Stimulated activated CD8-positive, alpha-beta memory T cell treated with anti-CD3 and anti-CD28 coated beads, Interleukin-4, amount 100 ng/mL, for 1 hour (primary cell): ENCODE results near the gene ABHD12.

Experiments used
- DNase-seq, 2 donors: peaks; one replicate each; pipeline ENCODE4 v3.0.0-alpha.2; 2020; ENCODE audit warnings: low read depth in 2 of 2, low spot score in 1 of 2

The ABHD12 gene

GRCh38 chr20:25291432-25292133, 99.1 kb downstream of the ABHD12 start:
- DNase-seq = no peak

GRCh38 chr20:25290646-25291431, 99.8 kb downstream of the ABHD12 start:
- no peak for DNase-seq

GRCh38 chr20:25289886-25290597, 100.6 kb downstream of the ABHD12 start:
- no peak for DNase-seq

- DNase-seq = no peak
Observed at GRCh38 chr20:25288291-25289181, 102.1 kb downstream of the ABHD12 start.

GRCh38 chr20:25287631-25288290, 102.9 kb downstream of the ABHD12 start:
- DNase-seq = no peak

GRCh38 chr20:25286917-25287316, 103.7 kb downstream of the ABHD12 start:
- DNase-seq = no peak

GRCh38 chr20:25285856-25286798, 104.5 kb downstream of the ABHD12 start:
- DNase-seq = no peak

GRCh38 chr20:25285091-25285647, 105.5 kb downstream of the ABHD12 start:
- DNase-seq = no peak

- no peak for DNase-seq
Observed at GRCh38 chr20:25284131-25284601, 106.5 kb downstream of the ABHD12 start.

- no peak for DNase-seq
Observed at GRCh38 chr20:25283221-25283951, 107.2 kb downstream of the ABHD12 start.

- DNase-seq = no peak
Observed at GRCh38 chr20:25282796-25283195, 107.8 kb downstream of the ABHD12 start.

GRCh38 chr20:25282034-25282781, 108.4 kb downstream of the ABHD12 start:
- DNase-seq = no peak

GRCh38 chr20:25281541-25281991, 109.1 kb downstream of the ABHD12 start:
- DNase-seq = no peak

GRCh38 chr20:25280574-25281535, 109.8 kb downstream of the ABHD12 start:
- no peak for DNase-seq

GRCh38 chr20:25280051-25280573, 110.5 kb downstream of the ABHD12 start:
- no peak for DNase-seq

GRCh38 chr20:25279403-25279802, 111.2 kb downstream of the ABHD12 start:
- no peak for DNase-seq
